GM21528 (cell line): ENCODE data around the gene MRPS15.

Experiments used
- ATAC-seq: cut with Tn5 transposase; IDR thresholded peaks from one replicate; pipeline ENCODE4 v1.9.1; 2021; ENCODE audit warnings: mild to moderate bottlenecking, moderate library complexity; ENCODE audit not compliant: unreplicated experiment, low FRiP score

MRPS15 gene

DNA sequence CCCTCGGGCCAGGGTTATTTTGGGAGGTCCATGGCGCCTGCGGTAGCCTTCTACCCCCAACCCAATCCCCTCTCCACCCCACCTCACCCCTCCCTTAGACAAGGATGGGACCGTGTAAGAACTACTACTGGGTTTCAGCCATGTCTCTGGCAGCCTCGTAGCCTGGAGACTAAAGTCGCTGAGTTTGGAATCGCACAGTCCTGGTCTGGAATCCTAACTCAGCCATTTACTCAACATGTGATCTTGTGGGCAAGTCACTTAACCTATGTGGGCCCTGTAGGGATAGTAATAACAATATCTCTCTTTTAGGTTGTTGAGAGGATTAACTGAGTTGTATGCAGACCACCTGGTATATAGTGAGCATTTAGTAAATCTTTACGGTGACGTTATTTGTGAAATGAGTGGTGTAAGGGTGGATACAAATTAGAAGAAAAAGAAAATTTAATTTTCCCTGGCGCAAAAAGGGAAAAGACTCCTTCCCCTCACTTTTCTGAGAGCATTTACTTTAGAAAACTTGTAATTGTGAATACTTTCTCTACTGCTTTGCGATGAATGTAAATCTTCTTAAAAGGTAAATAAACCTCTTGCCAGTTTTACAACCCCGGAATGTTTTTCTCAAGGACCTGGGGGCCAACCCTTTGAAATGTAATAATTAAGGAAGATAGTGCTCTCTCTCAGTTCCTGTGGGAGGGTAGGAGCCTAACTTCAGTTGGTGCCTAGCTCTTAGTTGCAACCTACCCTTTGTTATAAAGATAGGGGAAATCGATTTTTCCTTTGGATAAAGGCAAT is 615 bp upstream of the MRPS15 start:
- ATAC-seq = peak; percentile 42

DNA sequence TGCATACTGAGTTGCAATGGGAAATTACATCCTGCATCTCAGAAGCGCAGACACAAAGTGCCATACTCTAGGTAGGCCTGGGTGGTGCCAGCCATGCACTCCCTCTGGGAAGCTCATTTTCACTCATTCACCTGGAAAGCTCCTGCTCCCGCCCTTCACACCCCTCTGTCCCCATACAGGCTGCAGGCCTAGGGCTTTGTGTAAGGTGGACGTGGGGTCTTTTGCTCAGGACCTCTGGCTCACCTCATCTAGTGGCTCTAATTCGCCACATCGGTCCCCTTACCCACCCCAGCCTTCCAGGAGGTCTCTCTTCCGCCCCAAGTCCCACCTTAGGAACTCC is 751 bp downstream of the MRPS15 start:
- ATAC-seq = peak; percentile 5

DNA sequence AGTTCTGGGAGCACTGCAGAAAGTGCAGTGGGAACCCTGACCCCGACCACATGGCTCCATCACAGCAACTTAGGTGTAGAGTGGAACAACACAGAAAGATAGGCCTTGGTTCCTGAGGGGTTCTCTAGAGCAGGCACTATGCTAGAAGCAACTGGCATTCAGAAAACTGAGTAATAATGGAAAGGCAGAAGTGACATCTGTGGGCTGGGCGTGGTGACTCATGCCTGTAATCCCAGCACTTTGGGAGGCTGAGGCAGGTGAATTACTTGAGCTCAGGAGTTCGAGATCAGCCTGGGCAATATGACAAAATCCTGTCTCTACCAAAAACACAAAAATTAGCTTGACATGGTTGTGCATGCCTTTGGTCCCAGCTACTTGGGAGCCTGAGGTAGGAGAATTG is 5.3 kb downstream of the MRPS15 start:
- no peak for ATAC-seq

DNA sequence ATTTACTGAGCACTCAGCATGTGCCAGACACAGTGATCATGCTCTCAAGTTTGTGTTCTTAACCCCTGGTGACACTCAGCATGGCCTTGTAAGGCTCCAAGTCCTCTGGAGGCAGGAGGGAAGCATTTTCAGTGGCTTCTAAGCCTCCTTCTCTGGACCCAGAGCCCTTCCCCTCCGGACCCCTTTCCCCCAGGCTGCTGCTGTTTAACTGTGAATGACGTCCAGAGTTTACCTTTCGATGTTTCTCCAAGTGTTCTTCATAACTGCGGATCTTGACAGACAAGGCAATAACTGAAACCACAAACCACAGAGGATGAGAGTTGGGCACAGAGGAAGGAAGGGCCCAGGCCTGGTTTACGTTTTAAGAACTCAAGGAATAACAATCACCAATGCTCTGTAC is 6.5 kb downstream of the MRPS15 start:
- ATAC-seq = no peak

DNA sequence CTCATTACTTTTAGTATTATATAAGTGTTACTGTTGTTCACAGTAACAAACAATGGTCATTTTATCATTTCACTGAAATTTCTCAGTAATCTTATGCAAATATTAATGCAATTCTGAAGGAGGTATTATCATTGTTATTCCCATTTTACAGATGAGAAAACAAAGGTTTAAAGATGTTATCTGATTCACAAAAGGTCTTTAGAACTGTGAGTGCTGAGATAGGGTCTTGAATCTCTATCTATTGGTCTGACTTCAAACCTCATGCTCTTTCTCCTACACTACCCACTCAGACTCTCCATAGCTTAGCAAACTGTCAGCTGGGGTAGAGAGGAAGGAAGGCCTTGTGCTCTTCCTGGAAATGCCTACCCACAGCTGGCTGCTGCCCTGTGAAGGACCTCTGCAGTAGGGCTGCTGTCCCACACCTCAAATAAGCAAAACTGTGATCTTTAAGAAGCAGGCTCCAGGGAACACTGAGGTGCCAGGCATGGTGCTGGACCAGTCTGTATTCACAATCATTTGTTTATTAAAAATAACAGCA is 7.7 kb downstream of the MRPS15 start:
- ATAC-seq = no peak

DNA sequence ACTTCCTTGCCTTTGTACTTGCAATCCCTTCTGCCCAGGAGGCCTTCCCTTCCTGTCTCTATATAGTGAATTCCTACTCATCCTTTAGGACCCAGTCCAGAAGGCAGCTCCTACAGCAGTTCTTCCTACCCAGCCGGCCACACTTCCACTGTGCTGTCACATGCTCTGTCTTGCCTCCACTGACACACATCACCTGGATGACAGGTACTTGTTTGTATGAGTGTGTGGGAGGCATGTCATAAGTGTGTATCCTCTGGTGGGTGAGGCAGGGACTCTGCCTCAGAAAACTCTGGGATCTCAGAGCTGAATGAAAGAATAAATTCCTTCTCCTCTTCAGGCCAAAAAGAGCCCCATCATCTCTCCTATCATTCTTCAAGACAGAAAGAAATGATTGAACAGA is 8.8 kb downstream of the MRPS15 start:
- ATAC-seq = no peak

DNA sequence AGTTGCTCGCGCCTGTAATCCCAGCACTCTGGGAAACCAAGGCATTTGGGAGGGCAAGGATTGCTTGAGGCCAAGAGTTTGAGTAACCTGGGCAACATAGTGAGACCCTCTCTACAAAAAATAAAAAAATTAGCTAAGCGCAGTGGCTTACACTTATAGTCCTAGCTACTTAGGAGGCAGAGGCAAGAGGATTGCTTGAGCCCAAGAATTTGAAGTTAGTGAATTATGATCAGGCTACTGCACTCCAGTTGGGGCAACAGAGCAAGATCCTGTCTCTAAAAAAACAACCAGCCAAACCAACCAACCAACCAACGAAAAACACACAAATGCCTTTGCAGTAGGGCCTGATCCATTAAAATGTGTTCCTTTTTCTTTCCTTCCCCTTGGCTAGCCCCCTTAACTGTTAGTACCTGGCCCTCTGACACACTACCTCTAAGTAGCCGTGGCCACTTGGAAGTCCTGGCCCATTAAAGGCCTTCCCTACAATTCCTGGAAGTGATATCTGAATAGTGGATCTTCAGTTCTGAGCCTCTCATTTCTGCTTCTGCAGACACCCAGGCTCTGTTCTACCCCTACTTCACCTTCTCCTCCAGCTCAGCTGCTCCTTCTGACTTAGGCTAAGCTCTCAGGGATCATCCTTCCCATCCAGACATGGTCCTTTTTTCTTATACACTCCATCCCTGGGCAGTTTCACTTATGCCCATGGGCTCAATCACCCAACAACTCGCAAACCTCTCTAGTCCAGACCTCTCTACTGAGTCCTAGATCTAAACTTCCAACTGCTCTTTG is 10.4 kb downstream of the MRPS15 start:
- ATAC-seq = no peak

DNA sequence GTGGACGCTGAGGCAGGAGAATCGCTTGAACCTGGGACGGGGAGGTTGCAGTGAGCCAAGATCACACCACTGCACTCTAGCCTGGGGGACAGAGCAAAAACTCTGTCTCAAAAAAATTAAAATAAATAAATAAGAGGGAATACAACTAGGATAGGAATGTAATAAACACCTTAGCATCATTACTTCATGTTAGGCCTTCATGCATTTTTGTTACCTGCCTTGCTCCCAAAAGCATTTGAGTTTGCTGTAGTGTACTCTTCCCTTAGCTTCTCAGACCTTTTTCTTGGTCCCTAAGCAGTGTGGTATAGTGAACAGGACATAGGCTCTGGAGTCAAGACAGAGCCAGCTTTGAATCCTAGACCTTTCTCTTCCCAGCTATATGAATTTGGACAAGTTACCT is 11.1 kb downstream of the MRPS15 start:
- ATAC-seq = no peak

DNA sequence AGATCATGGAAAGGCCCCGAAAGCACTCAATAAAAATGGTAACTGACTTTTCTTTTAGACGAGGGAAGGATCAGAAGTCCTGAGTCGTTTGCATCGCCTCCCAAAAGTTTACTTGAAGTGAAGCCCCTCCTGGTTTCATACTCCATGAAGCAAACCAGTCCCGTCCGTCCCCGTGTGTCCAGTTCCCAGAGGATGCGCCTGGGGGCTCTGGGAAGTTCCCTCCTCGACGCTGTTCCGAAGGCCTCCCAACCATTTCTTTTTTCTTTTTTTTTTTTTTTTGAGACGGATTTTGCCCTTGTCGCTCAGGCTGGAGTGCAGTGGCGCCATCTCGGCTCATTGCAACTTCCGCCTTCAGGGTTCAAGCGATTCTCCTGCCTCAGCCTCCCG is 13.3 kb downstream of the MRPS15 start:
- no peak for ATAC-seq

DNA sequence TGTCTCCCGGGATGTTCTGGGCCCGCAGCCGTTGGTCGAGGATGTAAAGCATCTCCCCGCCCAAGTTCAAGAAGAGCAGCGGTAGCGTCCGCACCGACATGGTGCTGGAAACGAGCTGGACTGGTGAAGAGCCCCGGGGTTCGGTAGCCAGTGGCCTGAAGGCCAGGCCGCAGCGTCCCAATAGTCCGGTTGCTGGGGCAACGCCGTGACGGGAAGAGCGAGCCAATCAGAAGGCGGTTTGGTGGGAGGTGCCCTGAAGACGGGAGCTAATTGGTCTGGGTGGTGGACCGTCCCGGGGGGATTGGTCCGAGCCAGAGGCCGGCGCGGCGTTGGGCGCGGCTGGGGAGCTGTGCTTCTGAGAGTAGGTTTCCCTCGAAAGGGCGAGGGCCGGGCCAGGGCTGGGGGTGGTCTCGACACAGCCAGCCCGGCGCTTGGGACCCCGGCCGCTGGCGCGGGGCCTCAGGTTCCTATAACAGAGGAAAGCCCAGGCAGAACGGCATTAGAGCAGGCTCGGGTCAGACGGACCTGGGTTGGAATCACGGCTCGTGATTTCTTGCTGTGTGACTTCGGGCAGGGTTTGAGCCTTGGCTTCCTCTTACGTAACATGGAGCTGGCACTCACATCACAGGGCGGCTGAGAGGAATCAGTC is 13.8 kb downstream of the MRPS15 start, which contains the start of gene OSCP1:
OSCP1 (minus strand) TSS at position 182 of the 649 bp plus-strand sequence; CDS start at position 100, 82 bp downstream.
- ATAC-seq = peak; percentile 97

DNA sequence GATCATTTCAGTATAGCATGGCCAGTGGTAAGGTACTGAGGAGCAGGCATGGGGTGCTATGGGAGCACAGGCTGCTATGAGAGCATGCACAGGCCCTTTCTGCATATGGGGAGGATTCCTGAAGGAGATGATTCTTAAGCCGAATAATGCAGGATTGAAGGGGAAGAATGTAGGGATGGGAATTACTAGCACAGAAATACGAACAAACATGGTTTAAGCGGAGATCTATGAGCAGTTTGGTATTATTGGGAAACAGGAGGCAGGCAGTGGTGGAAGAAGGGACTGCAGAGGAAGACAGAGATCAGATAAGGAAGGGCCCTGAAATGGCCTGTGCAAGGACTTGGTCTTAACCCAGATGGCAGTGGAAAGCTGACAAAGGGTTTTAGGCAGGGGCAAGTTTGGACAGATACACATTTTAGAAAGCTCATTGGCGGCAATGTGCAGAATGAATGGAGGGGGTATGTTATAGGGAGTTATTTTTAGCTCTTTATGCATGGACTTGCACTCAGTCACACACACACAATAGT is 15.6 kb downstream of the MRPS15 start:
- ATAC-seq = no peak

DNA sequence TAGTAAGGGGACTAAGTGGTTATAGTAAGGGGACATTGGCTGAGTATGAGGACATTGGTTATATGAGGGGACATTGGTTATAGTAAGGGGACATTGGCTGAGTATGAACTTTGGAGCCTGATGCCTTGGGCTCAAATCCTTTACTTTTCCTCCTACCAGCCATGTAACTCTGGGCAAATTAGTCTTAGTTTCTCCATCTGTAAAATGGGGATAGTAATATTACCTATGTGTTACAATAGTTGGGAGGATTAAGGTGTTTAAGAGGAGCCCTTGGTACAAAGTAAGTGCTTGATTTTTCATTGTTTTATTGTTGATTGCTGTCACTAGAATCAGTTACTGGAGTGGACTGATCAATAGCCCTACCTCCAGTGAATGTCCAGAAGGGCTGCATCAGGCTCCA is 16.7 kb downstream of the MRPS15 start:
- no peak for ATAC-seq

DNA sequence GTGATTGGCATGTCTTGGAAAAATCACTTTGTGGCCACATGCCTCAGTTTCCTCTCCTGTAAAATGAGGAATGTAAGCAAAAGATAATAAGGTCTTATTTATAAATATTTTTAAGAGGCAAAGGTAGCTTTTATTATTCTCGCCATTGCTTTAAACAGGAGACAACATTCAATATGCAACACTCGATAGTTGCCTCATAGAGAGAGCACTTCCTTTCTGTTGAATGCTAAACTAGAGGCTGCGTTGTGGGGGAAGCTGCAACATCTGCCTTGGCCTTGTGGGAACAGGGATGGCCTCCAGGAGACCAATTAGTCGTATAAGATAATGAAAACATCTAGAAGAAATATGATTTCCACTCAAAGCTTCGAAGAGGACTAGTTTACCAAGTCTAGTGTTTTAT is 17.4 kb downstream of the MRPS15 start:
- no peak for ATAC-seq

DNA sequence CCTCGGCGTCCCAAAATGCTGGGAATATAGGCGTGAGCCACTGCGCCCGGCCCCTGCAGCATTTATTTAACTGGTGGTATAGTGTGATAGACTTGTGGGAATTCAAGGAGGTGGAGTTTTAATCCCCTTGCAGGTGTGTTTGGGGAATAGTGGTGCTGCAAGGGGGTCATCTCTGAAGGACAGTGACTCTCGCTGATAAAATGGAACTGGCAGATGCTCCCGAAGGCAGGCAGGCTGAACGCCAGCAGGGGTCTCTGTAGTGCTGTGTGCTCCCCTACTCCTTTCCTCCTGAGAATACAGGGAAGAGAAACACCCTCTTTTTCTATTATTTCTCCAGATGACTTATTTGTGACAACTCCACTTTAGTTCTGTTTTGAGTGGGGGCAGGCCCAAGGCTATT is 17.9 kb downstream of the MRPS15 start:
- no peak for ATAC-seq

DNA sequence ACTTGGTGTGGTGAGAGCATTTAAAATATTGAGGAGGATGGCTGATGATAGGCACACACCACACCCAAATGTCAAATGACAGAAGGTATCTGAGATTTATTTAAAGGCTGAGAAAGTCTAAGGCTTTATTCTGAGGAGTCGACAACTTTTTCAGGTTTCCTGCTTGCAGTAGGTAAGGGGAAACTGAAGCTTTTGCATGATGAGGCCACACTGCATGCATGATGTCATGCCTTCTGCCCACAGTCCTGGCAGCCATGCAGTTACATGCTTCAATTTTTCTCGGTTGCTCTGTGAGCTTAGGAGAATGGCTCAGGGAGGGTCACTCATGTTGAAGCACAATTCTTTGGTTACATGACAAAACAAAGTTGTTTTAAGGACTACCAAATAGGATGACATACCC is 20.9 kb downstream of the MRPS15 start:
- ATAC-seq = no peak

DNA sequence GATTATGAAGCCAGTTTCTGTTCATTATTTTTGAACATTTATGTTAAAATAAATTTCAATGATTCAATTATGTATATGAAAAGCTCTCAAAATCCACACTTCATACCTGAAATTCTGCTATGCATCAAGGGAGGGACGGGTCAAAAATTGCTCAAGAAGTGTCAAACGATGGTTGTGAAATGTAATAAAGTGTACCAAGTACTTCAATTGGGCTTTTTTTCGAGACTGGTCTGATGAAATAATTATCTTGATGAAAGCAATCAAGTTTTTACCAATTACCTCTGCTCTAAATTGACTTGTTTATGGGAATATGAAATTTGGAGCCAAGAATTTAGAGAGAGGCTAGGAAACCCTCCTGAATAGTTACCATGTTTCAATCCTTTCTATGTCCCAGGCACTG is 21.8 kb downstream of the MRPS15 start:
- no peak for ATAC-seq

DNA sequence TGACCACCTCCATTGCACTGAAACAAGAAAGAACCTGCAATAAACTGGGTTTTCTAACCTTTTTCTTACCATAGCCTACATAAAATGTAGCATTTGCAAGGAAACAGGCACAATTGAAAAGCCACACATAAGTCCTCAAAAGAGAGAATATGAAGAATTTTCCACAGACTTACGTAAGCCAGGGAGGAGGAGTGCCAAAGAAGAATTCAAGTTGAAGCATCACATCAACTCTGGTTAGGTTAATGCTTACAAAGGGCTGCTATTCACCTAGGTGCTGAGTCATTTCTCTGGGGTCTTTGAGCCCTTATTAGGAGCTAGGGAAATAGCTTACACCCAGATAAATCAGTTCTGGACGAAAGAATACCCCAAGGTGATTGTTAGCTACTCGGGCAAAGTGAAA is 23.5 kb downstream of the MRPS15 start:
- no peak for ATAC-seq

DNA sequence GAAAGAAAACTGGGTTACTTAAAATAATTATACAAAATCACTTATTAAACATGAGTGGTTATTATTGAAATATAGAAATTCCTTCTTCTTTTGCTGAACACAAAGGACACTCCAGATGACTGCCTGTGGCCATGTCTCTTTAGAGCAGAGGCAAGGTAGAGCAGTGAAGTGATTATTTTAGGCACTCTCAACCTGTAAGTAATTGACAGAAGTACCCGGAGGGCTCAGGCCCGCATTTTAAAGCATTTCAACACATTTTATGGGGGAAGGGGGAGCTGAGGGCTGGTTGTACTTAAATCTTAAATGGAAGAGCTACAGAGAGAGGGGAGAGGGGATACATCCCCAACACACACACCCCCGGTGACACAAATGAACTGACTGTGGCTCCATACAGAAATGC is 24.1 kb downstream of the MRPS15 start:
- no peak for ATAC-seq

DNA sequence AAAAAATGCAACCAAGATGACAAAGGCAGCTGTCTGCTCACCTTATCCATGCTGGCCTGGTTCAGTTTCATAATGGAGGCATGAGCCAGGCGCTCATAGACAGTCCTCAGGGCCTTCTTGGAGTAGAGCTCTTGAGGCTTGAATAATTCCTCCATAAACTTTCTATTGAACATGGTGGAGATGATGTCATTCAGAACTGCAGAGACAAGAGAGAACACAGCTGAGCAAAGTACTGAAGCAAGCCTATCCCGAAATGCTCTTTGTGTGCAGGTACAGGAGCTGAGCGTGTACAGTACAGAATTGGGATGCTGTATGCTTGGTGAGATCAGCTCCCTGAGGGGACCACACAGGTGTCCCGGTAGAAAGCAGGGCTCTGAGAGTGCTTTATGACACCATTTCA is 25.5 kb downstream of the MRPS15 start:
- no peak for ATAC-seq

DNA sequence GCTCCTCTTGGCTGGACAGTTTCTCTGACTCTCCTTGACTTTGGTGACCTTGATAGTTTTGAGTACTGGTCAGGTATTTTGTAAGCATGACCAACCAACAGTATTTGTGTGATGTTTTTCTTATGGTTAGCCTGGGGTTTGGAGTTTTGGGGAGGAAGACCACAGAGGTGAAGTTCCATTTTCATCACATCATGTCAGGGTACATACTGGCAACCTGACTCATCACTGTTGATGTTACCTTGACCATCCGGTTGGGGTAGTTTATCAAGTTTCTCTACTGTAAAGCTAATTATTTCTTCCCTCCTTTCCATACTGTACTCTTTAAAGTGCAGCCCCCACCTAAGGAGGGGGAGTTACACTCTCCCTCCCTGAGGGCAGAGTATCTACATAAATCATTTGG is 27.4 kb downstream of the MRPS15 start:
- ATAC-seq = no peak

DNA sequence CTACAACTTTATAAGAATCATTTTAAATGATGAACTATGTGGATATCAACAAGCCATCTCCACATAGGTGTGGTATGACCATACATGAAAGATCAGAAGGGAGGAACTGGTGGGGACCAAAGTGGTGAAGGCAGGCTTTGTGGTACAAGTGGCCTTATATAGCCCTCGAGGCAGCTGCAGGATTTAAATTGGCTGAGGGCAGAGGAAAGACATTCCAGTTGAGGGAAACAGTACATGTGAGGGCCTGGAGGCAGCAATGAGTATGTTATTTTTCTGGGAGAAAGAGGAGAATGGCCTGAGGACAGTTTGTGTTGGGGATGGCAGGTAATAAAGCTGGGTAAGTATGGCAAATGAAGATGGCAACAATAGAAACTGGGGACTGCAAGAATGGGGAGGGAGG is 31.1 kb downstream of the MRPS15 start:
- ATAC-seq = no peak
